IPS-18c (cell line): ENCODE results near the gene CCL17.
"Not testable (repeated sequence)": the region's sequence is repeated elsewhere in the genome, so short reads cannot be mapped to it uniquely, and the experiment has no call there.

ENCODE experiments used
- H3K4me3 ChIP-seq: 2 replicates; pipeline ENCODE4 v1.7.0; 2013; ENCODE audit warnings: low read depth, mild to moderate bottlenecking, low read length, moderate library complexity; ENCODE audit not compliant: insufficient read depth
- H3K9me3 ChIP-seq: one replicate; pipeline ENCODE4 v1.6.1; 2013; ENCODE audit warnings: mild to moderate bottlenecking, low read length, moderate library complexity; ENCODE audit not compliant: control insufficient read depth, insufficient read depth

Gene CCL17

GRCh38 chr16:57413301-57413730 lies 8.7 kb downstream of the CCL17 start:
- Histone ChIP-seq H3K4me3 (no peak overlapping the region), H3K9me3 (no peaks in the 10 kb centered on the region)

- Histone ChIP-seq H3K9me3 (no peaks in the 10 kb centered on the region), H3K4me3 (no peak overlapping the region)
Observed at GRCh38 chr16:57413733-57414132, 9.2 kb downstream of the CCL17 start.

GRCh38 chr16:57416084-57416483 lies 11.5 kb downstream of the CCL17 start:
- Histone ChIP-seq H3K9me3 (no peaks in the 10 kb centered on the region), H3K4me3 (no peak overlapping the region)

- Histone ChIP-seq H3K4me3 (no peak overlapping the region), H3K9me3 (no peaks in the 10 kb centered on the region)
Observed at GRCh38 chr16:57419506-57419905, 14.9 kb downstream of the CCL17 start.

GRCh38 chr16:57422026-57422944 lies 17.7 kb downstream of the CCL17 start:
- no peaks in the 10 kb centered on the region for H3K9me3 ChIP-seq
- H3K4me3 ChIP-seq, result no peak overlapping the region

DNA sequence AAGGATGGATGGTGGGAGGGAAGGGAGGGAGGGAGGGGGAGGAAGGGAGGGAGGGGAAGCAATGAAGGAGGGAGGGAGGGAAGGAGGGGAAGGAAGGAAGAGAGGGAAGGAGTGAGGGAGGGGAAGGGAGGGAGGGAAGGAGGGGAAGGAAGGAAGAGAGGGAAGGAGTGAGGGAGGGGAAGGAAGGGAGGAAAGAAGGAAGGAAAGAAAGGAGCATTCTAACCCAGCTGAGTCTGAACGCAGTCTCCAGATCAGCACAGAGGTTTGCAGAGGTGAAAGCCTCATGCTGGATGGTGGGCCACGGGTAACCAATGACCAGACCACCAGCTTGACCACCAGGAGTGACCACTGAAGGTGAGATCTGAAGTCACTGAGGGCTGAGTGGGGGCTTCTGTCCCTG lies 18.6 kb downstream of the CCL17 start:
- Histone ChIP-seq H3K9me3 (no peaks in the 10 kb centered on the region), H3K4me3 (no peak overlapping the region)

DNA sequence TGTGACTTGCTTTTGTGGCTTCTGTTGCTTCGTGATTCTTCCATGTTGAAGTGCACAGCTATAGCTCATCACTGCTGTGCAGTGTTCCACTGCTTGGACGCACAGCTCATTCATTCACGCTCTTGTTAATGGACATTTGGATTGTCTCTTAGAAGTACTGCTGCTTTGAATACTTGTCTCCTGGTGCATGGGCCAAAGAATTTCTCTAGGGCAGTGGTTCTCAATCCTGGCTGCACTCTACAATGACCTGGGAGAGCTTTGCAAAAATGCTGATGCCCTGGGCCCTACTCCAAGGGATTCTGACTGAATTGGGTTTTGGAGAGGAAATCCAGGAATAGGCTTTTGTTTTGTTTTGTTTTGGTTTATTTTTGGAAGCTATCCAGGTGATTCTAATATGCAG lies 20.0 kb downstream of the CCL17 start:
- Histone ChIP-seq H3K9me3 (no peaks in the 10 kb centered on the region), H3K4me3 (no peak overlapping the region)

- no peak overlapping the region for H3K4me3 ChIP-seq
Observed at GRCh38 chr16:57426356-57426755, 21.8 kb downstream of the CCL17 start.

DNA sequence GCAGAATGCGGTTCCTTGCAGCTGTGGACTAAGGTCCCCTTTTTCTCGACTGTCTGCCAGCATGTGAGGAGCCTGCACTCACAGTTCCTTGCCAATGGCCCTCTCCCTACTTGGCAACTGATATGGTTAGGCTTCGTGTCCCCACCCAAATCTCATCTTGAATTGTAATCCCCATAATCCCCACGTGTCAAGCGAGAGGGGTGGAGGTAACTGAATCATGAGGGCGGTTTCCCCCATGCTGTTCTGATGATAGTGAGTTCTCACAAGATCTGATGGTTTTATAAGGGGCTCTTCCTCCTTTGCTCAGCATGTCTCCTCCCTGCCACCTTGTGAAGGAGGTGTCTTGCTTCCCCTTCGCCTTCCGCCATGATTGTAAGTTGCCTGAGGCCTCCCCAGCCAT lies 22.7 kb downstream of the CCL17 start:
- Histone ChIP-seq H3K9me3 (no peaks in the 10 kb centered on the region), H3K4me3 (no peak overlapping the region)

More at GRCh38 chr16:57426356-57426755, 21.8 kb downstream of the CCL17 start:
- no peaks in the 10 kb centered on the region for H3K9me3 ChIP-seq

DNA sequence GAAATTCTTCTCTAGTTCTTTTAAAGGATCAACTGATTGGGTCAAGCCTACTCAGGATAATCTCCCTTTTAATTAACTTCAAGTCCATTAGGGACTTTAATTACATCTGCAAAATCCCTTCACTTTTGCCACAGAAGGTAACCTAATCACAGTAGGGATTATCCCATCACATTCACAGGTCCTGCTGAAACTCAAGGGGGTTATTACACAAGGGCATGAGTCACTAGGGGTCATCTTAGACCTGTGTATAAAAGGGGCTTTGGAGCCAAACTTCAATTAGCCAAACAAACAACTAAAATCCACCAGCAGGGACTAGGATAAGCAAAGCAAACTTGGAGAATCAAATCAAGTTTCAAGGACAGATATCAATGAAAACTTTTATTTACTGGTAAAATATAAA lies 23.3 kb downstream of the CCL17 start:
- Histone ChIP-seq H3K4me3 (no peak overlapping the region), H3K9me3 (no peaks in the 10 kb centered on the region)

DNA sequence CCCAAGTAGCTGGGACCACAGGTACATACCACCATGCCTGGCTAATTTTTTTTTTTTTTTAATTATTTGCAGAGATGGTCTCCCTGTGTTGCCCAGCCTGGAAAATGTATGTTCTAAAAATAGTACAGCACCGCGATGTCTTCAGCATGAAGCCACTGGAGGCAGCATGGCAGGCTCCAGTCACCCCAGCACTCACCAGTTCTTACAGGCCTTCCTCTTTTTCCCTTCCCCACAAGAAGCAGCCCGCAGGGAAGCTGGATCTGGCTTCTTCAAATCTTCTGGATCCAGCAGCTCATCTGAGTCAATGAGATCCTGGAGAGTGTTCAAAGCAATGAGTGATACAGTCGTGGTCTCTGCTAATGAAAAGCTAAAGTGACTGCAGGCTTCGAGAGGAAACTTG lies 26.4 kb downstream of the CCL17 start:
- Histone ChIP-seq H3K4me3 (no peak overlapping the region), H3K9me3 (no peaks in the 10 kb centered on the region)

- no peak overlapping the region for H3K4me3 ChIP-seq
- no peaks in the 10 kb centered on the region for H3K9me3 ChIP-seq
Observed at GRCh38 chr16:57432505-57432904, 27.9 kb downstream of the CCL17 start.

DNA sequence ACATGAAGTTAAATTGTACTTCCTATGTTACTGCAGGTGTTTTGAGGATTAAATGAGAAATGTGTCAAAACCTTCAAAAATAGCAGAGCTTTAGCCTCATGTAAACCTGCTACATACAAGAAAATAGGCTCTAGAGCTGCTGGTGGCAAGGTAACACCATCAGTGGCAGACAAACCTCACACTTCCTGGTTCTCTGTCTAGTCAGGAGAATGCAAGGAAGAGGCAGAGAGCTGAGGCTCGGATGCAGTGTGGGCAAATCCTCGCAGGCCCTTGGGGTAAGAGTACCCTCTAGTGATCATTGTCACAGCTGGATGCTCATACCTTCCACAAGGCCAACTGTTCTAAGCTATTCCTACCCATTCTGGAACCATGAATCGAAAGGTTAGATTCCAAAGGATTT lies 28.4 kb downstream of the CCL17 start:
- no peak overlapping the region for H3K4me3 ChIP-seq
- no peaks in the 10 kb centered on the region for H3K9me3 ChIP-seq

DNA sequence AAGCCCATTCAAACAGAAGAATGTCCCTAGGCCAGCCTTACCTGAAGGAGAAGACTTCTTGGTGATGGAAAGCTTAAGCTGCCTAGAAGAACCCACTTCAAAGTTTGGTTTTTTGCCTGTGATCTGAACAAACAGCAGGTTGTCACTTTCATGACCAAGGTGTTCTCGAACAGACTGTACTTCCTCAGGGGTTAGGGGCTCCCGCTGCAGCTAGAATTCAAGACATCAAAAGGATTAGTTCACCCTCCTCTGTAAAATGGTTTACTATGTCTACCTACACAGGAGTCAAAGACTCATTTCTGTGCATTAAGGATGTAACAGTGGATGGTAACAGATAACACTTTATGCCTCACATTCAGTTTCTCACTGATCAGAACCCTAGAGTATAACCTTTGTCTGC lies 29.4 kb downstream of the CCL17 start:
- no peaks in the 10 kb centered on the region for H3K9me3 ChIP-seq
- no peak overlapping the region for H3K4me3 ChIP-seq

DNA sequence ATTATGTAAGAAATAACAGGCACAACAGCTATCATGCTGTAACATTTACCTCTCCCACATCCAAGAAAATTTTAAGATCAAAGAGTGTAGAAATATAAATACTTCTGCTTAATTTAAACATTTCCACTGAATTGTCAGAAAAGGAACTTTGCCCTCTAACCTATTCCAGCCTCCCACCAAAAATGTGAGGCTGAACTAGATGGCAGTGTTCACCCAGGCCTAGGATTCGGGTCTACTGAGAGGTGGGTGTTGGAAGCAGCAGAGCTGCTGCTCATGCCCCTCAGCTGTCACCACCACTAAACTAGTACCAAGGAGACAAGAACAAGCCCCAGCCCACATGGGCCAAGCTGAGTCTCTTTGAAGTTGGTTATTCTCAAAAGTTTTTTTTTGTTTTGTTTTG lies 31.3 kb downstream of the CCL17 start:
- no peak overlapping the region for H3K4me3 ChIP-seq
- H3K9me3 ChIP-seq, result no peaks in the 10 kb centered on the region

DNA sequence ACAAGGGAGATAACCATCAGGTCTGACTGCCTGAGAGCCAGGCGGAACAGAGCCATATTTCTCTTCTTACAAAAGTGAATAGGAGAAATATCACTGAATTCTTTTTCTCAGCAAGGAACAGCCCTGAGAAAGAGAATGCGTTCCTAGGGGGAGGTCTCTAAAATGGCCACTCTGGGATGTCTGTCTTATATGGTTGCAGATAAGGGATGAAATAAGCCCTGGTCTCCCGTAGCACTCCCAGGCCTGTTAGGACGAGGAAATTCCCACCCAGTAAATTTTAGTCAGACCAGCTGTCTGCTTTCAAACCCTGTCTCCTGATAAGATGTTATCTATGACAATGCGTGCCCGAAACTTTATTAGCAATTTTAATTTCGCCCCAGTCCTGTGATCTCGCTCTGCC lies 35.4 kb downstream of the CCL17 start:
- not testable (repeated sequence) for H3K9me3 ChIP-seq, H3K4me3 ChIP-seq

DNA sequence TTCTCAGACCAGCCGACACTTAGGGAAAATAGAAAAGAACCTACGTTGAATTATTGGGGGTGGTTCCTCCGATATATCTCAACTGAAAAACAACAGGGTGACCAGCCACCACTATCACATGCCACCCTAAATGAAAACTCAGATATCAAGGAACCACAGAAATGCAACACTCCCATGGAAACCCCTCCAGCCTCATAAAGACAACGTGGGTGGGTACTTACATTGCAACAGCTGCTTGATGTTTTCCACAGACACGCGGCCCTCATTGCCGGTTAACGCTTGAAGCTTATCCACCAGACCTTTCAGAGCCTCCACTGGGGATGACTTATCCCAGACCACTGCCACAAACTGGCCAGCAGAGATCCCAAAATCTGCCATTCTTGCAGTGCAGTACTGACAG lies 36.0 kb downstream of the CCL17 start:
- not testable (repeated sequence) for H3K4me3 ChIP-seq, H3K9me3 ChIP-seq

GRCh38 chr16:57444711-57445110 lies 40.1 kb downstream of the CCL17 start:
- no peak overlapping the region for H3K4me3 ChIP-seq
- no peaks in the 10 kb centered on the region for H3K9me3 ChIP-seq

DNA sequence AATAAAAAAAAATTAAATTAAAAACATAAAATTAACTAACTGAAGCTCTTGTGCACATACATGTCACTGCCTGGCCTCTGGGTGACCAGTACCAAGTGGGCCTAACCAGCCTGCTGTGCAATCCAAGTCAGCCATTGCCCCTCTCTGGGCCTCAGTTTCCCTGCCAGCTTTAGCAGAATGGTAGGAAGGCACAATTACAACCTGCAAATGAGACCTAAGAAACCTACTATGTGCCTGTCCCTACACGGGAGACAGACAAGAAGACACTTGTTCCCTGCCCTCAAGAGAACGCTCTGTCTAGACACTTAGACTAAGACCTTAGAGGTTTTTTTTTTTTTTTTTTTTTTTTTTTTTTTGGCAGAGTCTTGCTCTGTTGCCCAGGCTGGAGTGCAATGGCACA lies 40.9 kb downstream of the CCL17 start:
- Histone ChIP-seq H3K4me3 (no peak overlapping the region), H3K9me3 (no peaks in the 10 kb centered on the region)
